DLD1 (cell line): ENCODE results near the gene CDH18.
"Not testable (repeated sequence)": the region's sequence is repeated elsewhere in the genome, so short reads cannot be mapped to it uniquely, and the experiment has no call there.

ENCODE experiments used
- in situ Hi-C: cut with HindIII; loops from 2 replicates; pipeline ENCODE4 v1.10.0; 2017; ENCODE audit warnings: low sequenced_read_pairs

CDH18 gene

DNA sequence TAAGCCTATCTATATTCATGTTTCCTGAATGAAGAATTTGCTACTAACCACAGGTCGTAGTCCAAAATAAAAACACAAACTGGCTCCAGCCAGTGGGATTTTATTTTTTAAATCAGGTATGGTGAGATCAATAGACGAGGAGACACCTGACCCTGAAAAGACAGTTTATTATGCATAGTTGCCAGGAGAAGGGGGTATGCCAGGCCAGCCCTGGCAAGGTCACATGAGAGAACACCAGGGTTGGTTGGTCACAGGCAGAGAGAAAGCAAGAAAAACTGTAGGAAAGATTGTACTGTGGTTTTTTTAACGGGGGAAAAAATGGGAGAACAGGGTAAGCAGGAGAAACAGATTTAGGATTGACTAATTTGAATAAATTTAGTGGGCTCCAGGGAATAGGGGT is 125.3 kb downstream of the CDH18 start:
- in situ Hi-C loops: no loop called here

DNA sequence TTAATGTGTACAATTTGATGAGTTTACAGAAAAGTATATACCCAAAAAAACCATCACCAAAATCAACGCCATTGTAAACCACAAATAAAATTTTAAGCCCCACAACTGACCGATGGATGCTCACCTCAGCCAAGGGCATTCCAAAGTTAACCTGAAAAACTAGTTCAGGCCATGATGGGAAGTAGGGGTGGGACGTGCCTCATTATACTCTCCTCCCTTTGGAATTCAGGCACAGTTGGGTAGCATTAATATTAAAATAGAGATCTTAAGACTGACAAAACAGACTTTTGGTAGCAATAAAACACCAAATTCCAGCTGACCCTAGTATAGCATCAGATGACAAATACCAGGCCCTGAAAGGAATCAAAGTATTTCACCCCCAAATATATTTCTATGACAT is 129.0 kb downstream of the CDH18 start:
- in situ Hi-C loops: no loop called here

DNA sequence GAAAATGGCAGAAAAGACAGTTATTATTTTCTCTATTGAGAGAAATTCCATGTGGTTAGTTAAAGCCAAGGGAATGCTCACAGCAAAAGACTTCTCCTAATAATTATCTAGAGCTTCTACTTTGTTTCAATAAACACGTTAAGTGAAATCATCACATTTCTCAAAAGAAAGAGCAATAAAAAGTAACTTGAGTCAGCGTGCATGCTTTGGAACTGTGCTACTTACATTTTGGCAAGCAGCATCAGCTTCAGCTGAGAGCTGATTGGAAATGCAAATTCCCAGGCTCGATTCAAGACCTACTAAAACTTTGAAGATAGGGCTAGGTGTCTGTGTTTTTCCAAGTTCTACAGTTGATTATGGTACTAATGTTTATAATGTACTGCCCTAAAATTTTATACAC is 132.1 kb downstream of the CDH18 start:
- in situ Hi-C loops: no loop called here

DNA sequence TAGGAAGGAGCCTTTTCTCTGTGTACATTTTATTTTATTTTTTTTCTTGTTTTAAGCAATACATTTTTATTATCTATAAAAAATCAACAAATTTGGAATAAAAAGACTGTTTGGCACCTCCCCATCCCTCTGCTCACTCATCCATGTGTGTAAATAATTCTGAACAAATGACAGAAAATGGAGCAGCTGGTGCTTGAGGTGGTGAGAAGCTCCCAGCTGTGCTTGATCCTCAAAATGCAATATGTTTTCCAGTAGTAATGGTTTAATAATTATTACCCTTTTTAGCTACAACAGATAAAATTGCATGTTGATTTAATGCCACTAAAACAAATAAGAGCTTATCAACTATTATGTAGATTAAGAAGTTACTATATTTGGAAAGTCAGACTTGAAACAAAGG is 132.5 kb downstream of the CDH18 start:
- in situ Hi-C loops: no loop called here

DNA sequence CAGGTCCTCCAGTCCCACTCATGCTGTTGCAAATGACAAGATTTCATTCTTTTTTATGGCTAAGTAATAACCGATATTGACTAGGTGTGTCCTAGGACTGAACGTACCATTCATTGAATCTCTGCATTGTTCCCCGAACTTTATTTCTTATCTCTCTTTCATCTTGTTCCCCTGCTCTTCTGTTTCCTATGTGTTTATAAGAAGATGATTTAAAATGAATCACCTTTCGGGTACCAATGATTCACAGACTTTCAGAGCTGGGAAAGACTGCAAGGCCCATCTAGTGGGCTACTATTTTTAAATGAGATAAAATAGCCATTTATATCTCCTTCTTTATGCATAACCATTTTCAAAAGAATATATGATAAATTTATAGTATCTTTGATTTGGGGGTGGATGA is 133.0 kb downstream of the CDH18 start:
- in situ Hi-C loops: no loop called here

DNA sequence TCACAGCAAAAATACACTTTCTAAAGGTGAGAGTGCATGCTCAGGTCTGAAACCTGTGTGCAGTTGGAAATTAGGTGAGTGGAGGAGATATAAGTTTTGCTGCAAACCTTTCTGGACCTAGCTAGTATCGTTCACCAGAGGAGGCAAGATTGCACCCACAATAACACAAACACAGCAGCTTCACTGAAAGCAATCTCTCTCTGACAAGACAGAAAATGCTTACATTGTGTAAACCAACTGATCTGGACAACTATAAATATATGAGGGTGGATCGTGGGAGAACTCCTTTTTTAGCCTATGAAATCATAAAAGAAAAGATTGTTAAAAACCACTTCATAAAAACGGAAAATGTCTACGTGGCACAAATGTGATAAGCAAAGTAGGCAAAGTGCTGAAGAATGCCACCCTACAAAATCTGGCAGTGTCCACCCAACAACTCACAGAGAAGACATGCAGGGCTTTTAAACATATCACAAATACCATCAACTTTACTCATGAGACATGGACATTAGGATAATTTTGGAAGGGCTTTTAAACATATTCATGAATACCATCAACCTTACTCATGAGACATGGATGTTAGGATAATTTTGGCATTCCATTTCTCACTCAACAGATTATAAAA is 134.3 kb downstream of the CDH18 start:
- in situ Hi-C loops: no loop called here

DNA sequence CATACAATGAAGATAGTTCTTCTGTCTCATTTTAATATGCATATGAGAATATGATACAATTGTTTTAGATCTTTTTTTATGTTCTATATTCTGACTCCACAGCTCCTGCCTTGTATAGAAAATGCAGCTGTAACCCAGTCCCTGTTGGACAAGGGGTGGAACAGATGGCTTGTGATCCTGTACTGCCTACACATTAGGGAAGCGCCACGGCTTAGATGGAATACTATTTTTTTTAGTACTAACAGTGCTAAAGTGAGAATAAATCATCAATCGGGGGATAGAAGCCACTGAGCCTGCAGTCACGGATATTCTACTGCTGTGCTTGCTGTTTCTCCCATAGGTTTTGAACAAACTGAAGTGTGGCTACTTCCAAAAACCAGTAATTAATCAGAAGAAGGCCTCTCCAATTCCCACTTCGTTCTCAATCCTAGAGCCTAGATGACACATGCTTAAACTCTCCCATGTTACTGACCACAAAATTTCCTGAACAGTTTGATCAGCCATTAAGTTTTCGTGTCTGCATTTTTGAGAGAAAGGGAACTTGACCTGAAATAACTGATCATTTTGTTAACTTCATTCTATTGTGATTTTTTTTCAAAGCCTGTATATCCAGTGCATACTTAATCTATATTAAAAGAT is 150.3 kb downstream of the CDH18 start:
- in situ Hi-C loops: no loop called here

DNA sequence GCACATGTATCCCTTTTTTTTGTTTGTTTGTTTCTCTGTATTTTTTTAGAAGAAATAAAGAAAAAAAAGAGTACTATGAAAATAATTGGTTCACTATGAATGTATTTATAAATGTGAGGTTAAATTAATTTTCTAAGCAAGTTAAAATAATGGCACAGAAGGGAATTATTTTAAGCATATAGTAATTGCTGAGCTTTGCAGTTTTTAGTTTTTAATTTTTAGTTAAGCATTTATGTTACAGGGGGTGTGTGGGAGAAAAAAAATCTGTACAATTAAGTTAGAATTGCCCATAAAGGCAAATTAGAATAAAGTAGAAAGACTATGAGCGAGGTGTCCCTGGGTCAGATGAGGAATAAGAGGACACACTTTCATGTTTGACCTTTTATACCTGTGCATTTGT is 152.6 kb downstream of the CDH18 start:
- in situ Hi-C loops: no loop called here

DNA sequence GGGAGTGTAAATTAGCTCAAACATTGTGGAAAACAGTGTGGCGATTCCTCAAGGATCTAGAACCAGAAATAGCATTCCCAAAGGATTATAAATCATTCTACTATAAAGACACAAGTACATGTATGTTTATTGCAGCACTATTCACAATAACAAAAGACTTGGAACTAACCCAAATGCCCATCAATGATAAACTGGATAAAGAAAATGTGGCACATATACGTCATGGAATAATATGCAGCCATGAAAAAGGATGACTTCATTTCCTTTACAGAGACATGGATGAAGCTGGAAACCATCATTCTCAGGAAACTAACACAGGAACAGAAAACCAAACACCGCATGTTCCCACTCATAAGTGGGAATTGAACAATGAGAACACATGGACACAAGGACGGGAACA is 175.3 kb downstream of the CDH18 start:
- in situ Hi-C loops: not testable (repeated sequence)

DNA sequence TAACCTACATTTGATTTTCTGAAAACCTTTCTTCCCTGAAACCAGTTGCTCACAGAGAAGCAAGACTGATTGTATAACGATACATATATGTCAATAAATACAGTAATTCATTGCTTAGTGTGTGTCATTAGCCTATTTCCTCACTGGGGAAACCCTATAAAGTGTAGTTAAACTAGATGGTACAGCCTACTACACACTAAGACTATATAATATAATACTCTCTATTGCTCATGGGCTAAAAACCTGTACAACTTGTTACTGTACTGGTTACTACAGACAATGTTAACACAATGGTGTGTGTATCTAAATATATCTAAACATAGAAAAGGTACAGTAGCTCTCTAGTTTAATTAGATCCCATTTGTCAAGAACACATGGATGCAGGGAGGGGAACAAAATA is 181.2 kb downstream of the CDH18 start:
- in situ Hi-C loops: no loop called here

DNA sequence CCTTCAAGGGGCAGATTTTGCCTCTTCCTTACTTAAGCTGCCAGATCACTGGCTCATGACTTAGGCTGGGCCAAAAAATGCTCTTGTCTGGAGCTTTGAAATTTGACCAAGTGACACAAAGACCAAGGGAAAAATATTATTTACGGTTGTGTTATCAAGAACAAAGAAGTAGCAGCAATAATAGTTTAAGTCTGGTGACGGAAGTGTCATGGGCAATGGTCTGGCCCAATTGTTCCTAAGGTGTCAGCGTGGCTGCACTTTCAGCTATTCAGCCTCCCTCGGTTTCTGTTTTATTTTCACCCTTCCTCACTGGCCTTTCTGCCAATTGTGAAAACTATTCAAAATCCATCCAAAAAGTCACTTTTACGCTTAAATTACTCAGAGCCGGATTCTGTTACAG is 185.3 kb downstream of the CDH18 start:
- in situ Hi-C loops: no loop called here

DNA sequence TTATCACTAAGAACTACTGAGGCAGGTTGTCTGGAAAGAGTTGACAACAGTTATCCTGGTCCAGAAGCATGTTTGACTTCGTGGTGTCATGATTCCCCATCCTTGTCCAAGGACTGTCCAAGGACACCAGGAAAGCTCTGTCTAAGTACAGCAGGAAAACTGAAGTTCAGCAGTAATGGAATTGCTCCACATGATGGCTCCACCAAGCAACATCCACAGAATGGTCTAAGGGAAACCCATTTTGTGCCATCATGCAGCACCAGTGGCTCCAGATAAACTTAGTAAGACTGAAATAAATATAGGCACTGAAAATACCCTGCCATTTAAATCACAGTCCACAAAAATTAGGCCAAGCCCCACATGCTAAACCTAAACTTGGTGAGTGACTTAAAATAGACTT is 192.8 kb downstream of the CDH18 start:
- in situ Hi-C loops: no loop called here

DNA sequence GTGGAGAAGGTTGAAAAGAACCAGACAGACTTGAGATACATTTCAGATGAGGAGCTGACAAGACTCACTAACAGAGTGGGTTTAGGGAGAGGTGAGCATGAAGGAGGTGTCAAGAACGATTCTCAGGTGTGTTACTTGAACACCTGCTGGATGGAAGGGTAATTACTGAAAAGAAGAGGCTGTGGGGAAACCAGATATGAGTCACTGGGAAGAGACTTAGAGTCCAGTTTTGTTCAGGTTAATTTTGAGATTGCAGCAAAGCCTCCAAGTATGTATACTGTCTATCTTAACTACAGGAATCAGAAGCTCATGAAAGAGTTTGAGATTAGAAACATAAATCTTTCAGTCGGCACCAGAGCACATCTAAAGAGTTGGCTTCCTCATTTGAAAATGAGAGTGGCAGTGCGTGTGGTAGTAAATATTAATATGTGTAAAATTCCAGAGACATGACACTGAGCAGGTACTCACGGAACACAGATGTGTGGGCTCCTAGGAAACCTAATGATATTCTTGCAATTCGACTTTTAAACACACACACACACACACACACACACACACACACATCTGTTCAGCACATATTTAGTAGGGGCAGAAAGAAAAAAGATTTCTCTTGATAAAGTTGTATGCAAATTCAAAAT is 197.1 kb downstream of the CDH18 start:
- in situ Hi-C loops: no loop called here

DNA sequence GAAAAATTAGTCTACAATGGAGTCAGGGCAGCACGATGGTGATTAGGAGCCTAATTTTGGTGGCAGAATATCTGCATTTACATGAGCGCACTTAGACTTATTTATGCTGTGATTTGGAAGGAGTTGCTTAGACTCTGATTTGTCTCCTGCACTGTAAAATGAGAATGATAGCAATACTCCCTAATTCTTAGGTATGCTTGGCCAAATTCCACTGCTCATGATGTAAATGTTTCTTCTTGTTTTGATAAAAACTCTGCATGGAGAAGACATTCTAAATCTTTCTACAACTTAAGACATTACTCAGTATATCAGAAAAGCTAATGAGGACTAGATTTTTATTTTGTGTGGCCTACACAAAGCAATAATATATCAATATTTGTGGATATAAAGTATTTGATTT is 205.4 kb downstream of the CDH18 start:
- in situ Hi-C loops: no loop called here

DNA sequence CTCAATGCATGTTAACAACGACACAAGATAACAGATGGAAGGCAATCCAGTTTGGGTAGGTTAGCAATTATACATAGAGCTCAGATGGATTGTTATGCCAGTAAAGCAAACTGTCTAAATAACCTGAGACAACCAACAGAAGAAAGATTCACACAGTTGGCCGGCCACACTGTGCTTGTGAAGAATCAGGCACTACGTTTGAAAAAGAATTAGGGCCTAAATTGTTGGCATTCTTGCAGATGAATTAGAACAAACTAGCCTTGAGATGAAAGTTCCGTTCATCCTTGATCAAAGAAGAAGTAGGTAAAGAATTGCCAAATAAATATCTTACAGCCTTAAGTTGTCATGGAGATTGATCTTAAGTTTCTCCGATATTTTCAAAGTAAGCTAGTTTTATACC is 210.6 kb downstream of the CDH18 start:
- in situ Hi-C loops: no loop called here

DNA sequence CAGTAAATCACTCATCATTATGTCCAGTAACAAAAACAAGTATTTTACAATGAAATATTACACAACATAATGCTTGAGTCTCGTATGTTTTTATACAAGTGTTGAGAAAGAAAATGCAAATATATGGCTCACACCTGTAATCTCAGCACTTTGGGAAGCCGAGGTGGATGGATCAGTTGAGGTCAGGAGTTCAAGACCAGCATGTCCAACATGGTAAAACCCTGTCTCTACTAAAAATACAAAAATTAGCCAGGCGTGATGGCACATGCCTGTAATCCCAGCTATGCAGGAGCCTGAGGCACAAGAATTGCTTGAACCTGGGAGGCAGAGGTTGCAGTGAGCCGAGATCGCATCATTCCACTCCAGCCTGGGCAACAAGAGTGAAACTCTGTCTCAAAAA is 211.1 kb downstream of the CDH18 start:
- in situ Hi-C loops: not testable (repeated sequence)

DNA sequence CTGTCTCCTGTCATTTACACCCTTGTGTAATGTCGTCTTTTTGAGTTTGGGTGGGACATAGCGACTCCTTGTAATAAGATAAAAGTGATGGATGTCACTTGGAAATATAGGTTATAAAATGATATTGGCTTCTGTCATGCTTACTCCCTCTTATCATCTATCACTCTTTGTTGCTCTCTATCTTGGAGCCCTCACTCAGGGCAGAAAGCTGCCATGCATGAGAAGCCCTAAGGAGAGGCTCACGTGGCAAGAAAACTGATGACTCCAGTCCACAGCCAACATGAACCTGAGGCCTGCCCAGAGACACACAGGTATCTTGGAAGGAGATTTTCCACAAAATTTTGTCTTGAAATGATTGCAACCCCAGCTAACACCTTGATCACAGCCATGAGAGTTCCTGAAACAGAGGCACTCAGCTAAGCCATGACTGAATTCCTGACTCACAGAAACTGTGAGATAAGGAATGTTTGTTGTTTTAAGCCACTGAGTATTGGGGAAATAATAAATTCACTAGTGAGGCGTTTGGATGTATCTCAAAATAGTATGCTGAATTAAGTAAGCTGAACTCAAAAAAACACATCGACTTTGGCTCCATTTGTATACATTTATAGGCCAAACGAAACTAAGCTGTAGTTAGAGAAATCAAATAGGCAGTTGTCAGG is 216.7 kb downstream of the CDH18 start:
- in situ Hi-C loops: no loop called here

DNA sequence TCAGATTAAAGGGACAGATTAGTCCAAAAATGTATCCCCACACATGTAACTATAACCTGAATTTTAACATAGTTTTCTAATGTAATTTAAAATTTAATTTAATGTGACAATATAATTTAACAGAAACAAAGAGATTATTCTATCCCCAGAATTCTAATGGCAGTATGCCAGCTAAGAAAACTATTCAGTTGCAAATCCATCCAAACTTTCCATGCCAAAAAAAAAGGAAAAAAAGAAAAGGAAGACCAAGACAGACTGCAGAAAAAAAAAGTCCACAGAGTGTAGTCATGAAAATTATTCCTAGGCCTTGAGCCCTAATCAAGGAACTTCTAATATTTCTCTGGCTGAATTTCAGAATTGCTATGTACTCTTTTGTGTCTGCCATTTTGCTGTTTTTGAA is 217.6 kb downstream of the CDH18 start:
- in situ Hi-C loops: no loop called here

DNA sequence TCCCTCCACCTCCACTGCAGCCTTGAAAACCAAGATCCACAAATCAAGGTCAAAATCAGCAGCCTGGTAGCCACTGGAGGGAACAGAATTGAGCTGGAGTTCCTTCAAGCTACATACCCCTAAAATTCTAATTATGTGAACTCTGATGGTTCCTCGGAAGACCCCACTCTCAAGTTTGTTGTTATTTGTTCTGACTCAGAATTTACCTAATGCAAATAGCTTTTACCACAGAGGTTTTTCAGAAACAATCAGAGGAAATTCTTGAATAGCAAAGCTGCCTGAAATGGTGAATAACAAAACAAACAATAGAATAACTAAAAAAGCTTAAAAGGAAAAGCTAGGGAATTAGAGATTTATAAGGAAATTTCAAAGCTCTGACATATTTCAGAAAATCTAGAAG is 220.0 kb downstream of the CDH18 start:
- in situ Hi-C loops: no loop called here

DNA sequence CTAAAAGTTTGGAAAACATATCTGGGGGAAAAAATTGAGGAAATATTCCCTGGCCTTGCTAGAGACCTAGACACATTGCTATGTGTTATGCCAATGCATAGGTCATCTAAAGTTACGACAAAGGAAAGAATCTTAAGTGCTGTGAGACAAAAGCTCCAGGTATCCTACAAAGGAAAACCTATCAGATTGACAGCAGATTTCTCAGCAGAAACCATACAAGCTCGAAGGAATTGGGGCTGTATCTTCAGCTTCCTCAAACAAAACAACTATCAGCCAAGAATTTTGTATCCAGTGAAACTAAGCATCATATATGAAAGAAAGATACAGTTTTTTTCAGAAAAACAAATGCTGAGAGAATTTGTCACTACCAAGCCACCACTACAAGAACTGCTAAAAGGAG is 234.4 kb downstream of the CDH18 start:
- in situ Hi-C loops: no loop called here

DNA sequence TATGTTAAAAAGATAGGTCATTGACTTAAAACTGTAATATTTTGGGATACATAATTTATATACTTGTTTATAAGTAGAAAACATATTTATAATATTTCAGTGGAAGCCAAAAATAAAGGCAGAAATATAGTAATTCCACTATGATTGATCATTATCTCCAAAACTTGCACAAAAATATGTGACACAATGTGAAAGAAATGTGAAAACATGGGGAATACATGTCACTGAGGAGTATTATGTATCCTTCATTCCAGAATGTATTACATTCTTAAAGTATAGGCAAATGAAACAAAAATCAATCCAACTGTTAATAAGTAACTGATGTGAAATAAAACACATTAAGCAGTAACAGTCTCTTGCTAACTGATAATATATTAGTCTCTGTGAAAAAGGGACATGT is 236.7 kb downstream of the CDH18 start:
- in situ Hi-C loops: no loop called here

DNA sequence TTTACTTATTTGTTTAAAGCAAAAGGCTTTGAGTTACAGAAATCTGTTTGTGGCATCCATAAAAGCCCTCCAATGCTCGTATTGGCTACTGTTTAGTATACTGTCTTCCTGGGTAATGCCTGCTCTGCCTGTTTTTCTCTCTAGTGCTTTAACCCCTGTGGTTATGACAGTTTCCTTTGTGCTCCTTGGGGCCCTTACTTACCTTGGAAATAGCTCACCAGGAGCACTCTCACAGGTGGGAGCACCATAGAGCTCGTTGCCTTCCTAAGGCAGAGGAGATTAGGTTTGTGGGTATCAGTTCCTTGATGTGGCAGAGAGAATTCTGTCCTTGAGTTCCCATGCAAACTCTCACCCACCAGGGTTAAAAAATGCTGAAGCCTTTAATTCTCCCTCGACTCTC is 242.8 kb downstream of the CDH18 start:
- in situ Hi-C loops: no loop called here
